Measurements from ENCODE around the gene RIF1.

The RIF1 gene

GRCh38 chr2:151526572-151527090 is 116.9 kb downstream of the RIF1 start:
- TF ChIP-seq FOXP2 (optimal IDR thresholded peaks at IDR 0.05; ENCODE audit: borderline replicate concordance, extremely low read depth, extremely low read length, insufficient read depth) = no peak
- no peak for TF ChIP-seq TAF1 (IDR thresholded peaks at IDR 0.05; ENCODE audit: borderline replicate concordance, insufficient read depth, low read length)
- TF ChIP-seq POLR2AphosphoS5 (IDR thresholded peaks at IDR 0.05; ENCODE audit: low read depth, low read length) = no peak
- TF ChIP-seq, protein P1, sequence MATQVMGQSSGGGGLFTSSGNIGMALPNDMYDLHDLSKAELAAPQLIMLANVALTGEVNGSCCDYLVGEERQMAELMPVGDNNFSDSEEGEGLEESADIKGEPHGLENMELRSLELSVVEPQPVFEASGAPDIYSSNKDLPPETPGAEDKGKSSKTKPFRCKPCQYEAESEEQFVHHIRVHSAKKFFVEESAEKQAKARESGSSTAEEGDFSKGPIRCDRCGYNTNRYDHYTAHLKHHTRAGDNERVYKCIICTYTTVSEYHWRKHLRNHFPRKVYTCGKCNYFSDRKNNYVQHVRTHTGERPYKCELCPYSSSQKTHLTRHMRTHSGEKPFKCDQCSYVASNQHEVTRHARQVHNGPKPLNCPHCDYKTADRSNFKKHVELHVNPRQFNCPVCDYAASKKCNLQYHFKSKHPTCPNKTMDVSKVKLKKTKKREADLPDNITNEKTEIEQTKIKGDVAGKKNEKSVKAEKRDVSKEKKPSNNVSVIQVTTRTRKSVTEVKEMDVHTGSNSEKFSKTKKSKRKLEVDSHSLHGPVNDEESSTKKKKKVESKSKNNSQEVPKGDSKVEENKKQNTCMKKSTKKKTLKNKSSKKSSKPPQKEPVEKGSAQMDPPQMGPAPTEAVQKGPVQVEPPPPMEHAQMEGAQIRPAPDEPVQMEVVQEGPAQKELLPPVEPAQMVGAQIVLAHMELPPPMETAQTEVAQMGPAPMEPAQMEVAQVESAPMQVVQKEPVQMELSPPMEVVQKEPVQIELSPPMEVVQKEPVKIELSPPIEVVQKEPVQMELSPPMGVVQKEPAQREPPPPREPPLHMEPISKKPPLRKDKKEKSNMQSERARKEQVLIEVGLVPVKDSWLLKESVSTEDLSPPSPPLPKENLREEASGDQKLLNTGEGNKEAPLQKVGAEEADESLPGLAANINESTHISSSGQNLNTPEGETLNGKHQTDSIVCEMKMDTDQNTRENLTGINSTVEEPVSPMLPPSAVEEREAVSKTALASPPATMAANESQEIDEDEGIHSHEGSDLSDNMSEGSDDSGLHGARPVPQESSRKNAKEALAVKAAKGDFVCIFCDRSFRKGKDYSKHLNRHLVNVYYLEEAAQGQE (IDR thresholded peaks at IDR 0.05; ENCODE audit: insufficient read depth in 1 of 2, low read depth in 2 of 2, low read length in 2 of 2) = no peak
- TF ChIP-seq SIN3A (IDR thresholded peaks at IDR 0.05; ENCODE audit: borderline replicate concordance, insufficient read depth, low read length) = no peak

All from PFSK-1 (cell line).